WTC11 (cell line): ENCODE measurements around the gene PIK3R2. TPM values are rescaled to one million over a fixed set of nuclear protein-coding genes. Genes with fewer than 3 reads are reported as not detected.

ENCODE experiments used
- ATAC-seq: fragments of 200-7000 bp; cut with Tn5 transposase; 2 replicates; pipeline ENCODE4 v1.10.0; 2021; ENCODE audit warnings: mild to moderate bottlenecking, moderate library complexity
- CTCF ChIA-PET: fragments of 300-600 bp; sonication (Branson Sonifier 250); formaldehyde crosslinking; loops from one replicate; lab custom pipeline; 2021; ENCODE audit warnings: antibody characterized with exemption; lab: Charles Lee
- POLR2A ChIA-PET: fragments of 350-600 bp; sonication (Branson Sonifier 250); formaldehyde crosslinking; loops from one replicate; lab custom pipeline; 2021; ENCODE audit warnings: antibody characterized with exemption; lab: Charles Lee
- DNase-seq: peaks from one replicate; pipeline ENCODE4 v3.0.0; 2021; ENCODE audit warnings: low spot score
- H3K27ac Mint-ChIP-seq: 2 replicates; pipeline ENCODE4 v1.8.0; 2021; ENCODE audit warnings: mixed read lengths
- H3K27me3 Mint-ChIP-seq: 2 replicates; pipeline ENCODE4 v1.8.0; 2021; ENCODE audit warnings: low read depth, mild to moderate bottlenecking, moderate library complexity, mixed read lengths
- H3K36me3 Mint-ChIP-seq: 2 replicates; pipeline ENCODE4 v1.8.0; 2021; ENCODE audit warnings: mixed read lengths
- H3K4me1 Mint-ChIP-seq: 2 replicates; pipeline ENCODE4 v1.8.0; 2022; ENCODE audit warnings: mixed read lengths
- H3K4me3 Mint-ChIP-seq: 2 replicates; pipeline ENCODE4 v1.8.0; 2021; ENCODE audit warnings: mild to moderate bottlenecking, moderate library complexity, mixed read lengths
- H3K9me3 Mint-ChIP-seq: 2 replicates; pipeline ENCODE4 v1.8.0; 2021; ENCODE audit warnings: mixed read lengths
- ATF1 ChIP-seq: sonication (generic); formaldehyde crosslinking; IDR thresholded peaks from 2 replicates; pipeline ENCODE4 v1.8.1; 2023; ENCODE audit warnings: mild to moderate bottlenecking, moderate library complexity, missing genetic modification reagents
- ESRRA ChIP-seq: sonication (generic); formaldehyde crosslinking; IDR thresholded peaks from 2 replicates; pipeline ENCODE4 v1.8.1; 2022; ENCODE audit warnings: mild to moderate bottlenecking, missing genetic modification reagents, borderline replicate concordance
- ETV6 ChIP-seq: sonication (generic); formaldehyde crosslinking; IDR thresholded peaks from 2 replicates; pipeline ENCODE4 v1.8.1; 2022; ENCODE audit warnings: mild to moderate bottlenecking, missing genetic modification reagents
- GTF2I ChIP-seq: fragments of 250-450 bp; sonication (Bioruptor Pico); conservative IDR thresholded peaks from 2 replicates; pipeline ENCODE4 v1.4.0; 2021; ENCODE audit warnings: mild to moderate bottlenecking
- MXD4 ChIP-seq: fragments of 250-450 bp; sonication (Bioruptor Pico); IDR thresholded peaks from 2 replicates; pipeline ENCODE4 v1.8.0; 2021; ENCODE audit warnings: mild to moderate bottlenecking, moderate library complexity, borderline replicate concordance
- NR1H2 ChIP-seq: sonication (generic); formaldehyde crosslinking; IDR thresholded peaks from 2 replicates; pipeline ENCODE4 v1.9.0; 2021; ENCODE audit warnings: mild to moderate bottlenecking, moderate library complexity, missing genetic modification reagents
- NR2C2 ChIP-seq: sonication (generic); formaldehyde crosslinking; IDR thresholded peaks from 2 replicates; pipeline ENCODE4 v1.8.0; 2022; ENCODE audit warnings: mild to moderate bottlenecking, missing genetic modification reagents
- RELA ChIP-seq: sonication (generic); formaldehyde crosslinking; IDR thresholded peaks from 2 replicates; pipeline ENCODE4 v1.8.1; 2022; ENCODE audit warnings: missing genetic modification reagents, mild to moderate bottlenecking, borderline replicate concordance
- RORB ChIP-seq: fragments of 250-450 bp; sonication (Bioruptor Pico); IDR thresholded peaks from 2 replicates; pipeline ENCODE4 v1.9.0; 2021; ENCODE audit warnings: mild to moderate bottlenecking
- TEAD4 ChIP-seq: sonication (generic); formaldehyde crosslinking; IDR thresholded peaks from 2 replicates; pipeline ENCODE4 v1.8.0; 2022; ENCODE audit warnings: mild to moderate bottlenecking, missing genetic modification reagents
- TP53 ChIP-seq: sonication (generic); formaldehyde crosslinking; IDR thresholded peaks from 2 replicates; pipeline ENCODE4 v1.8.1; 2023; ENCODE audit warnings: mild to moderate bottlenecking, missing genetic modification reagents
- total RNA-seq: library from RNA; stranded (reverse); gene quantifications from 3 replicates; pipeline ENCODE4 v1.2.3, GENCODE V29; 2021
- TF ChIP-seq, protein P1 (sequence below): sonication (generic); formaldehyde crosslinking; IDR thresholded peaks from 2 replicates; pipeline ENCODE4 v1.8.1; 2022; ENCODE audit warnings: low read depth, mild to moderate bottlenecking, moderate library complexity, missing genetic modification reagents, borderline replicate concordance
- TF ChIP-seq, protein P2 (sequence below): sonication (generic); formaldehyde crosslinking; IDR thresholded peaks from 2 replicates; pipeline ENCODE4 v1.8.0; 2023; ENCODE audit warnings: mild to moderate bottlenecking, missing genetic modification reagents
- TF ChIP-seq, protein P3 (sequence below): fragments of 200-600 bp; IDR thresholded peaks from 2 replicates; pipeline ENCODE4 v1.8.0; 2022; ENCODE audit warnings: antibody characterized with exemption
- TF ChIP-seq, protein P4 (sequence below): sonication (generic); formaldehyde crosslinking; IDR thresholded peaks from 2 replicates; pipeline ENCODE4 v1.8.1; 2023; ENCODE audit warnings: mild to moderate bottlenecking, missing genetic modification reagents
- TF ChIP-seq, protein P5 (sequence below): sonication (generic); formaldehyde crosslinking; IDR thresholded peaks from 2 replicates; pipeline ENCODE4 v1.8.1; 2022; ENCODE audit warnings: low read depth, missing genetic modification reagents, borderline replicate concordance
- TF ChIP-seq, protein P6 (sequence below): sonication (generic); formaldehyde crosslinking; IDR thresholded peaks from 2 replicates; pipeline ENCODE4 v1.8.0; 2023; ENCODE audit warnings: missing genetic modification reagents
- TF ChIP-seq, protein P7 (sequence below): sonication (generic); formaldehyde crosslinking; IDR thresholded peaks from 2 replicates; pipeline ENCODE4 v1.8.0; 2022; ENCODE audit warnings: mild to moderate bottlenecking, missing genetic modification reagents
- TF ChIP-seq, protein P8 (sequence below): fragments of 250-450 bp; sonication (Bioruptor Pico); IDR thresholded peaks from 2 replicates; pipeline ENCODE4 v1.9.0; 2021; ENCODE audit warnings: mild to moderate bottlenecking, borderline replicate concordance

Gene PIK3R2
- total RNA-seq, 1 experiment from 2014 or later, result 56.9 TPM

DNA sequence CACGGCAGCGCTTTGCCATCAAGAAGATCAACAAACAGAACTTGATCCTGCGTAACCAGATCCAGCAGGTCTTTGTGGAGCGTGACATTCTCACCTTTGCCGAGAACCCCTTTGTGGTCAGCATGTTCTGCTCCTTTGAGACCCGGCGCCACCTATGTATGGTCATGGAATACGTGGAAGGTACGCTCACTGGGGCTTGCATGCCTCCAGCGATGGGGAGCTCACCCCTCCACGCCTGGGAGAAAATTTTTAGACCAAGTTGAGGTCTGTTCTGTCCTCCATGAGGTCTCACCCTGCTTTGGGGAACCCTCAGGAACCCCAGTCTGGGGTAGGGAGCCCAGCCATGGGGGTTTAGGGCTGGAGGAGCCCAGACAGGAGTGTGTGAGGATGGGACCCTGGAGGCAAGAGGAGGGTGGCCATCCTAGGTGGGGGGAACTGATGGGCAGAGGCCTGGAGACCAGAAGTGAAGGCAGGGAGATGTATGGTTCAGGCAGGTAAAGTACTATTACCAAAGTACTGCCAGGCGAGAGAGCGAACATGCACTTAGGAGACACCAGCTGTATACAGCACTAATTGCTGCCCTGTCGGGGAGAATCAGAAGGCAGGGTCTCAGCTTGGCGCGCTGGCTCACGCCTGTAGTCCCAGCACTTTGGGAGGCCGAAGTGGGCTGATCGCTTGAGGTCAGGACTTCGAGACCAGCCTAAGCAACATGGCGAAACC is 22.3 kb upstream of the PIK3R2 start:
- DNase-seq (no peak), ATAC-seq (no peak)
- Mint-ChIP-seq H3K36me3 (peaks cover 23% of the 10 kb centered on the region), H3K4me1 (no peaks in the 10 kb centered on the region), H3K27ac (no peak overlapping the region), H3K4me3 (no peak overlapping the region), H3K27me3 (no peaks in the 10 kb centered on the region), H3K9me3 (no peaks in the 10 kb centered on the region)
- ChIA-PET CTCF (interaction anchor here (1.7 to 2.1 kb wide), 3 partner anchors 17 to 31 kb away, joined by 5 to 11 read pairs (median 9); no protein-coding TSS in a partner anchor), POLR2A (interaction anchor here (0.6 kb wide), 2 partner anchors 142 to 197 kb away, joined by 5 to 6 read pairs; no protein-coding TSS in a partner anchor)
- TF ChIP-seq, protein P1, sequence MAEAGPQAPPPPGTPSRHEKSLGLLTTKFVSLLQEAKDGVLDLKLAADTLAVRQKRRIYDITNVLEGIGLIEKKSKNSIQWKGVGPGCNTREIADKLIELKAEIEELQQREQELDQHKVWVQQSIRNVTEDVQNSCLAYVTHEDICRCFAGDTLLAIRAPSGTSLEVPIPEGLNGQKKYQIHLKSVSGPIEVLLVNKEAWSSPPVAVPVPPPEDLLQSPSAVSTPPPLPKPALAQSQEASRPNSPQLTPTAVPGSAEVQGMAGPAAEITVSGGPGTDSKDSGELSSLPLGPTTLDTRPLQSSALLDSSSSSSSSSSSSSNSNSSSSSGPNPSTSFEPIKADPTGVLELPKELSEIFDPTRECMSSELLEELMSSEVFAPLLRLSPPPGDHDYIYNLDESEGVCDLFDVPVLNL, result no peak
- TF ChIP-seq MXD4, result no peak
- TF ChIP-seq, protein P2, sequence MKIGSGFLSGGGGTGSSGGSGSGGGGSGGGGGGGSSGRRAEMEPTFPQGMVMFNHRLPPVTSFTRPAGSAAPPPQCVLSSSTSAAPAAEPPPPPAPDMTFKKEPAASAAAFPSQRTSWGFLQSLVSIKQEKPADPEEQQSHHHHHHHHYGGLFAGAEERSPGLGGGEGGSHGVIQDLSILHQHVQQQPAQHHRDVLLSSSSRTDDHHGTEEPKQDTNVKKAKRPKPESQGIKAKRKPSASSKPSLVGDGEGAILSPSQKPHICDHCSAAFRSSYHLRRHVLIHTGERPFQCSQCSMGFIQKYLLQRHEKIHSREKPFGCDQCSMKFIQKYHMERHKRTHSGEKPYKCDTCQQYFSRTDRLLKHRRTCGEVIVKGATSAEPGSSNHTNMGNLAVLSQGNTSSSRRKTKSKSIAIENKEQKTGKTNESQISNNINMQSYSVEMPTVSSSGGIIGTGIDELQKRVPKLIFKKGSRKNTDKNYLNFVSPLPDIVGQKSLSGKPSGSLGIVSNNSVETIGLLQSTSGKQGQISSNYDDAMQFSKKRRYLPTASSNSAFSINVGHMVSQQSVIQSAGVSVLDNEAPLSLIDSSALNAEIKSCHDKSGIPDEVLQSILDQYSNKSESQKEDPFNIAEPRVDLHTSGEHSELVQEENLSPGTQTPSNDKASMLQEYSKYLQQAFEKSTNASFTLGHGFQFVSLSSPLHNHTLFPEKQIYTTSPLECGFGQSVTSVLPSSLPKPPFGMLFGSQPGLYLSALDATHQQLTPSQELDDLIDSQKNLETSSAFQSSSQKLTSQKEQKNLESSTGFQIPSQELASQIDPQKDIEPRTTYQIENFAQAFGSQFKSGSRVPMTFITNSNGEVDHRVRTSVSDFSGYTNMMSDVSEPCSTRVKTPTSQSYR, result no peak
- TF ChIP-seq, protein P3, sequence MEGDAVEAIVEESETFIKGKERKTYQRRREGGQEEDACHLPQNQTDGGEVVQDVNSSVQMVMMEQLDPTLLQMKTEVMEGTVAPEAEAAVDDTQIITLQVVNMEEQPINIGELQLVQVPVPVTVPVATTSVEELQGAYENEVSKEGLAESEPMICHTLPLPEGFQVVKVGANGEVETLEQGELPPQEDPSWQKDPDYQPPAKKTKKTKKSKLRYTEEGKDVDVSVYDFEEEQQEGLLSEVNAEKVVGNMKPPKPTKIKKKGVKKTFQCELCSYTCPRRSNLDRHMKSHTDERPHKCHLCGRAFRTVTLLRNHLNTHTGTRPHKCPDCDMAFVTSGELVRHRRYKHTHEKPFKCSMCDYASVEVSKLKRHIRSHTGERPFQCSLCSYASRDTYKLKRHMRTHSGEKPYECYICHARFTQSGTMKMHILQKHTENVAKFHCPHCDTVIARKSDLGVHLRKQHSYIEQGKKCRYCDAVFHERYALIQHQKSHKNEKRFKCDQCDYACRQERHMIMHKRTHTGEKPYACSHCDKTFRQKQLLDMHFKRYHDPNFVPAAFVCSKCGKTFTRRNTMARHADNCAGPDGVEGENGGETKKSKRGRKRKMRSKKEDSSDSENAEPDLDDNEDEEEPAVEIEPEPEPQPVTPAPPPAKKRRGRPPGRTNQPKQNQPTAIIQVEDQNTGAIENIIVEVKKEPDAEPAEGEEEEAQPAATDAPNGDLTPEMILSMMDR, result no peak

DNA sequence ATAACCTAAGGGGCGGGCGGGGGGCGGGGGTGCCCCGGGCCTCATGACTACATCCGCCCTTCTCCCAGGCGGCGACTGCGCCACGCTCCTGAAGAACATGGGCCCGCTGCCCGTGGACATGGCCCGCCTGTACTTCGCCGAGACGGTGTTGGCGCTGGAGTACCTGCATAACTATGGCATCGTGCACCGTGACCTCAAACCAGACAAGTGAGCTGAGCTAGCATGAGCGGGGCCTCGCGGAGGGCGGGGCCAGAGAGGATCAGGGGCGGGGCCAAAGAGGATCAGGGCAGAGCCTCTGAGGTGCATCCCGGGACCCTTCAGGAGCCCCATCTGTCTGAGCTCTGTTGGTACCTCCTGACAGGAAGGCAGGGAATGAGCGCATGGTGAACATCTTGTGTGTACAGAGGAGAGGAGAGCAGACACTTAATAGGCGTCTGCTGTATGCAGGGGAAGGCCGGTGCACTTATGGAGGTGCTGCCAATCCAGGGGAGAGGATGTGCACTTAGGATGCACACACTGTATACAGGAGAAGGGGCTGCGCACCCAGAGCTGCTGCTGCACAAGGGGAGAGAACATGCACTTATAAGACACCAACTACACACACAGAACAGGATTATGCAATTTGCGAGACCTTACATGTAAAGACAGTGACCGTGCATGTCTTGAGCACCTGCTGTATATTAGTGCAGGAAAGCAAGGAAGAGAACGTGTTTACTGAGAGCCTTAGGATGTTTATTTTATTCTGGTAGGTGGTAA is 20.9 kb upstream of the PIK3R2 start:
- ATAC-seq (peak; percentile 96), DNase-seq (peak; percentile 84)
- H3K36me3 Mint-ChIP-seq, result peaks cover 21% of the 10 kb centered on the region
- no peaks in the 10 kb centered on the region for H3K9me3 Mint-ChIP-seq
- peak overlapping the region; percentile 42; the same call in 1 of the 2 replicates for H3K27ac Mint-ChIP-seq
- ChIA-PET CTCF (interaction anchor here (1.0 to 2.1 kb wide), 4 partner anchors 19 to 125 kb away, joined by 3 to 11 read pairs (median 7); no protein-coding TSS in a partner anchor), POLR2A (no interaction called here)
- no peaks in the 10 kb centered on the region for H3K4me1 Mint-ChIP-seq
- H3K4me3 Mint-ChIP-seq, result no peak overlapping the region
- H3K27me3 Mint-ChIP-seq, result no peaks in the 10 kb centered on the region
- TF ChIP-seq, protein P4, sequence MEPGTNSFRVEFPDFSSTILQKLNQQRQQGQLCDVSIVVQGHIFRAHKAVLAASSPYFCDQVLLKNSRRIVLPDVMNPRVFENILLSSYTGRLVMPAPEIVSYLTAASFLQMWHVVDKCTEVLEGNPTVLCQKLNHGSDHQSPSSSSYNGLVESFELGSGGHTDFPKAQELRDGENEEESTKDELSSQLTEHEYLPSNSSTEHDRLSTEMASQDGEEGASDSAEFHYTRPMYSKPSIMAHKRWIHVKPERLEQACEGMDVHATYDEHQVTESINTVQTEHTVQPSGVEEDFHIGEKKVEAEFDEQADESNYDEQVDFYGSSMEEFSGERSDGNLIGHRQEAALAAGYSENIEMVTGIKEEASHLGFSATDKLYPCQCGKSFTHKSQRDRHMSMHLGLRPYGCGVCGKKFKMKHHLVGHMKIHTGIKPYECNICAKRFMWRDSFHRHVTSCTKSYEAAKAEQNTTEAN (CRISPR knock-in tag), result no peak
- TF ChIP-seq, protein P5, sequence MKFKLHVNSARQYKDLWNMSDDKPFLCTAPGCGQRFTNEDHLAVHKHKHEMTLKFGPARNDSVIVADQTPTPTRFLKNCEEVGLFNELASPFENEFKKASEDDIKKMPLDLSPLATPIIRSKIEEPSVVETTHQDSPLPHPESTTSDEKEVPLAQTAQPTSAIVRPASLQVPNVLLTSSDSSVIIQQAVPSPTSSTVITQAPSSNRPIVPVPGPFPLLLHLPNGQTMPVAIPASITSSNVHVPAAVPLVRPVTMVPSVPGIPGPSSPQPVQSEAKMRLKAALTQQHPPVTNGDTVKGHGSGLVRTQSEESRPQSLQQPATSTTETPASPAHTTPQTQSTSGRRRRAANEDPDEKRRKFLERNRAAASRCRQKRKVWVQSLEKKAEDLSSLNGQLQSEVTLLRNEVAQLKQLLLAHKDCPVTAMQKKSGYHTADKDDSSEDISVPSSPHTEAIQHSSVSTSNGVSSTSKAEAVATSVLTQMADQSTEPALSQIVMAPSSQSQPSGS, result no peak
- TF ChIP-seq ETV6 (CRISPR knock-in tag) (no peak), GTF2I (CRISPR knock-in tag) (no peak), NR2C2 (CRISPR knock-in tag) (no peak), ATF1 (CRISPR knock-in tag) (no peak), TP53 (CRISPR knock-in tag) (no peak), RELA (CRISPR knock-in tag) (no peak), RORB (no peak), TEAD4 (CRISPR knock-in tag) (no peak), ESRRA (CRISPR knock-in tag) (no peak), NR1H2 (CRISPR knock-in tag) (no peak)
- TF ChIP-seq, protein P6, sequence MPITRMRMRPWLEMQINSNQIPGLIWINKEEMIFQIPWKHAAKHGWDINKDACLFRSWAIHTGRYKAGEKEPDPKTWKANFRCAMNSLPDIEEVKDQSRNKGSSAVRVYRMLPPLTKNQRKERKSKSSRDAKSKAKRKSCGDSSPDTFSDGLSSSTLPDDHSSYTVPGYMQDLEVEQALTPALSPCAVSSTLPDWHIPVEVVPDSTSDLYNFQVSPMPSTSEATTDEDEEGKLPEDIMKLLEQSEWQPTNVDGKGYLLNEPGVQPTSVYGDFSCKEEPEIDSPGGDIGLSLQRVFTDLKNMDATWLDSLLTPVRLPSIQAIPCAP (CRISPR knock-in tag), result no peak
- TF ChIP-seq, protein P7, sequence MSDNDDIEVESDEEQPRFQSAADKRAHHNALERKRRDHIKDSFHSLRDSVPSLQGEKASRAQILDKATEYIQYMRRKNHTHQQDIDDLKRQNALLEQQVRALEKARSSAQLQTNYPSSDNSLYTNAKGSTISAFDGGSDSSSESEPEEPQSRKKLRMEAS, result no peak
- TF ChIP-seq, protein P8, sequence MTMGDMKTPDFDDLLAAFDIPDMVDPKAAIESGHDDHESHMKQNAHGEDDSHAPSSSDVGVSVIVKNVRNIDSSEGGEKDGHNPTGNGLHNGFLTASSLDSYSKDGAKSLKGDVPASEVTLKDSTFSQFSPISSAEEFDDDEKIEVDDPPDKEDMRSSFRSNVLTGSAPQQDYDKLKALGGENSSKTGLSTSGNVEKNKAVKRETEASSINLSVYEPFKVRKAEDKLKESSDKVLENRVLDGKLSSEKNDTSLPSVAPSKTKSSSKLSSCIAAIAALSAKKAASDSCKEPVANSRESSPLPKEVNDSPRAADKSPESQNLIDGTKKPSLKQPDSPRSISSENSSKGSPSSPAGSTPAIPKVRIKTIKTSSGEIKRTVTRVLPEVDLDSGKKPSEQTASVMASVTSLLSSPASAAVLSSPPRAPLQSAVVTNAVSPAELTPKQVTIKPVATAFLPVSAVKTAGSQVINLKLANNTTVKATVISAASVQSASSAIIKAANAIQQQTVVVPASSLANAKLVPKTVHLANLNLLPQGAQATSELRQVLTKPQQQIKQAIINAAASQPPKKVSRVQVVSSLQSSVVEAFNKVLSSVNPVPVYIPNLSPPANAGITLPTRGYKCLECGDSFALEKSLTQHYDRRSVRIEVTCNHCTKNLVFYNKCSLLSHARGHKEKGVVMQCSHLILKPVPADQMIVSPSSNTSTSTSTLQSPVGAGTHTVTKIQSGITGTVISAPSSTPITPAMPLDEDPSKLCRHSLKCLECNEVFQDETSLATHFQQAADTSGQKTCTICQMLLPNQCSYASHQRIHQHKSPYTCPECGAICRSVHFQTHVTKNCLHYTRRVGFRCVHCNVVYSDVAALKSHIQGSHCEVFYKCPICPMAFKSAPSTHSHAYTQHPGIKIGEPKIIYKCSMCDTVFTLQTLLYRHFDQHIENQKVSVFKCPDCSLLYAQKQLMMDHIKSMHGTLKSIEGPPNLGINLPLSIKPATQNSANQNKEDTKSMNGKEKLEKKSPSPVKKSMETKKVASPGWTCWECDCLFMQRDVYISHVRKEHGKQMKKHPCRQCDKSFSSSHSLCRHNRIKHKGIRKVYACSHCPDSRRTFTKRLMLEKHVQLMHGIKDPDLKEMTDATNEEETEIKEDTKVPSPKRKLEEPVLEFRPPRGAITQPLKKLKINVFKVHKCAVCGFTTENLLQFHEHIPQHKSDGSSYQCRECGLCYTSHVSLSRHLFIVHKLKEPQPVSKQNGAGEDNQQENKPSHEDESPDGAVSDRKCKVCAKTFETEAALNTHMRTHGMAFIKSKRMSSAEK (CRISPR knock-in tag), result no peak
